CD4-positive, alpha-beta memory T cell (primary cell): ENCODE results near the gene RAD21L1. TPM values are rescaled to one million over a fixed set of nuclear protein-coding genes. Genes with fewer than 3 reads are reported as not detected.
A peak's percentile ranks its signal among the peaks of the same experiment; 100 is the strongest.

Experiments used
- CTCF ChIA-PET: fragments of 350-600 bp; sonication (Branson Sonifier 250); formaldehyde crosslinking; loops from one replicate; lab custom pipeline; 2021; ENCODE audit warnings: inconsistent platforms; ENCODE audit not compliant: partially characterized antibody; lab: Charles Lee
- POLR2A ChIA-PET: fragments of 350-600 bp; sonication (Branson Sonifier 250); formaldehyde crosslinking; loops from one replicate; lab custom pipeline; 2021; ENCODE audit not compliant: partially characterized antibody; lab: Charles Lee
- DNase-seq, 5 donors: peaks; one replicate each; pipeline versions ENCODE4 v3.0.0 to v3.0.0-alpha.2; 2020 to 2022; ENCODE audit warnings: mixed read lengths in 1 of 5
- H3K27ac ChIP-seq: one replicate; pipeline ENCODE4 v1.7.0; 2013; ENCODE audit warnings: low read depth, low read length
- H3K27me3 ChIP-seq: 2 replicates; pipeline ENCODE4 v1.7.0; 2013; ENCODE audit warnings: mild to moderate bottlenecking, low read length, moderate library complexity; ENCODE audit not compliant: insufficient read depth
- H3K36me3 ChIP-seq: 2 replicates; pipeline ENCODE4 v1.7.0; 2013; ENCODE audit warnings: mild to moderate bottlenecking, low read length, moderate library complexity; ENCODE audit not compliant: insufficient read depth
- H3K4me1 ChIP-seq: 2 replicates; pipeline ENCODE4 v1.7.0; 2013; ENCODE audit warnings: mild to moderate bottlenecking, low read length, moderate library complexity; ENCODE audit not compliant: insufficient read depth
- H3K4me3 ChIP-seq, 2 donors: one replicate each; pipeline ENCODE4 v1.7.0; 2013; ENCODE audit warnings: low read length in 2 of 2, mild to moderate bottlenecking in 1 of 2
- H3K9me3 ChIP-seq, 2 donors: one replicate each; pipeline ENCODE4 v1.7.0; 2013; ENCODE audit warnings: low read length in 2 of 2, control low read depth in 1 of 2; ENCODE audit not compliant: control insufficient read depth in 1 of 2
- H3K27ac Mint-ChIP-seq, 7 donors: one replicate each; pipeline ENCODE4 v1.8.0; 2020 to 2021; ENCODE audit warnings: mixed read lengths in 7 of 7, mild to moderate bottlenecking in 6 of 7, inconsistent platforms in 3 of 7, moderate library complexity in 3 of 7
- H3K27me3 Mint-ChIP-seq, 2 donors: one replicate each; pipeline ENCODE4 v1.8.0; 2020 to 2021; ENCODE audit warnings: mixed read lengths in 2 of 2
- H3K36me3 Mint-ChIP-seq, 2 donors: one replicate each; pipeline ENCODE4 v1.8.0; 2020 to 2021; ENCODE audit warnings: mixed read lengths in 2 of 2, inconsistent platforms in 1 of 2, mild to moderate bottlenecking in 1 of 2
- H3K4me1 Mint-ChIP-seq, 4 donors: one replicate each; pipeline ENCODE4 v1.8.0; 2020 to 2021; ENCODE audit warnings: mixed read lengths in 4 of 4, mild to moderate bottlenecking in 1 of 4
- H3K4me3 Mint-ChIP-seq, 8 donors: one replicate each; pipeline ENCODE4 v1.8.0; 2020 to 2021; ENCODE audit warnings: mixed read lengths in 8 of 8, mild to moderate bottlenecking in 7 of 8, moderate library complexity in 6 of 8, inconsistent platforms in 3 of 8
- H3K9me3 Mint-ChIP-seq, 8 donors: one replicate each; pipeline ENCODE4 v1.8.0; 2020 to 2021; ENCODE audit warnings: mixed read lengths in 8 of 8, mild to moderate bottlenecking in 5 of 8, inconsistent platforms in 3 of 8, moderate library complexity in 1 of 8
- intact Hi-C: fragments of 100-400 bp; cut with micrococcal nuclease; formaldehyde crosslinking; loops from one replicate; pipeline ENCODE4 v1.15.1; 2023
- polyA plus RNA-seq, 2 donors: library from polyadenylated mRNA; unstranded; fragments of 300-500 nt; fragmentation: Illumina TruSeq; gene quantifications; one replicate each; pipeline ENCODE4 v1.2.3, GENCODE V29; 2021
- total RNA-seq, 2 experiments: library from RNA; stranded (reverse); gene quantifications; one replicate each; pipeline ENCODE4 v1.2.3, GENCODE V29; 2021

The RAD21L1 gene
- total and polyA plus RNA-seq, 4 experiments from 2014 or later = 0.78 TPM; not detected in 3

GRCh38 chr20:1283522-1284510 is 58.0 kb downstream of the RAD21L1 start:
- peaks cover 22 to 48% (median 40%) of the 10 kb centered on the region in 4 donors for H3K4me1 Mint-ChIP-seq
- no peaks in the 10 kb centered on the region for H3K9me3 ChIP-seq
- ChIA-PET CTCF (interaction anchor here (1.0 to 1.7 kb wide), 4 partner anchors 9 to 153 kb away, joined by 3 to 6 read pairs (median 4); no protein-coding TSS in a partner anchor), POLR2A (interaction anchor here (0.7 to 1.5 kb wide), 2 partner anchors 11 to 18 kb away, joined by 3 to 5 read pairs; partner anchors contain the start of gene SNPH)
- H3K36me3 ChIP-seq = no peaks in the 10 kb centered on the region
- peaks cover 26% of the 10 kb centered on the region for H3K4me1 ChIP-seq
- H3K27ac ChIP-seq = no peak overlapping the region
- H3K36me3 Mint-ChIP-seq = peaks cover 1 to 7% of the 10 kb centered on the region in 2 donors
- no peaks in the 10 kb centered on the region for H3K27me3 ChIP-seq
- H3K4me3 Mint-ChIP-seq = no peak overlapping the region
- H3K9me3 Mint-ChIP-seq = no peaks in the 10 kb centered on the region
- intact Hi-C loops = no loop called here
- H3K27ac Mint-ChIP-seq = peak overlapping the region in 3 of 7 donors; percentile 8 to 31 (median 17)
- DNase-seq = no peak
- no peak overlapping the region for H3K4me3 ChIP-seq
- no peaks in the 10 kb centered on the region for H3K27me3 Mint-ChIP-seq

DNA sequence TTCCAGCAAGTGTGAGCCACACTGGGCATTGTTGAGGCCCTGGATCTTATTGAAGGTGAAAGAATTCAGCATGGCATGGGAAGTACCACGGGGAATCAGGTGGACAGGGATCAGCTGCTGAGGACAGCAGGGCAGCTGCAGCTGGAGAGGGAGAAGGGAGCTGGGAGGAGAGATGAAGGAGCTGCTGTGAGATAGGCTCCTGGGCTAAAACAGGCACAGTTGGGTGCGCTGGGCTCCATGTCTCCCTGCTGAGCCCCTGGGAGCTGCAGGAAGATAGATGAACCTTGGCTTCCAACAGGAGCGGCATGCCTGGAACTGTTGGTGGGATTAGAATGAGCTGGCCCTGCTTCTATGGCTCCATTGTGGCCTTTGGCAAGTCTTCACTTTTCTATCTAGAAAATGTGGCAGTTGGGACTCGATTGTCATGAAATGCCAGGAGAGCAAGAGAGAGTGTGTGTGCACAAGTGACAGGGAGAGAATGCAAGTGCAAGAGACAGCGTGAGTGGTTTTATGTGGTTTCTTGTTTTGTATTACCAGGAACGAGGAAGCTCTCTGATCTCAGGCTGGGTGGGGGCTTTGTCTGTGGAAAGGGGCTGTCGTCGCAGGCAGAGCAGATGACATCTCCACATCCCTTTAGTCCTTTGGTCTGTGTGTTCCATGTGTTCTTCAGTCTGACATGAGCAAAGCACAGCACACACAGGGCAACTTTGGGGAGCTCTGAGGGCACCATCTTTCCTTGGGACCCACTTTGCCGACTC is 60.6 kb downstream of the RAD21L1 start:
- DNase-seq = peak; percentile 24 to 52 (median 31)
- H3K4me1 Mint-ChIP-seq = peaks cover 24 to 47% (median 38%) of the 10 kb centered on the region in 4 donors
- peak overlapping the region; percentile 9 to 87 (median 61) for H3K4me3 Mint-ChIP-seq
- no peaks in the 10 kb centered on the region for H3K36me3 ChIP-seq
- H3K27ac Mint-ChIP-seq = peak overlapping the region; percentile 28 to 94 (median 89)
- peaks cover 0 to 3% of the 10 kb centered on the region in 2 donors for H3K36me3 Mint-ChIP-seq
- no peaks in the 10 kb centered on the region for H3K9me3 Mint-ChIP-seq
- intact Hi-C loops = loop anchor here (1.0 kb wide), 1 partner anchor 20 kb away; the partner anchor contains the start of gene SNPH
- H3K27me3 Mint-ChIP-seq = no peaks in the 10 kb centered on the region
- H3K27ac ChIP-seq = no peak overlapping the region
- no peaks in the 10 kb centered on the region for H3K27me3 ChIP-seq
- H3K4me3 ChIP-seq = peak overlapping the region in 1 of 2 donors; percentile 33
- no peaks in the 10 kb centered on the region for H3K9me3 ChIP-seq
- CTCF ChIA-PET = interaction anchor here (0.9 kb wide), 1 partner anchor 491 kb away, joined by 3 read pairs; no protein-coding TSS in a partner anchor
- peaks cover 26% of the 10 kb centered on the region for H3K4me1 ChIP-seq
- POLR2A ChIA-PET = interaction anchor here (0.8 to 2.6 kb wide), 4 partner anchors 15 to 39 kb away, joined by 3 to 9 read pairs (median 4); partner anchors contain the start of gene SNPH

GRCh38 chr20:1287306-1287705 is 61.5 kb downstream of the RAD21L1 start:
- Mint-ChIP-seq H3K9me3 (no peaks in the 10 kb centered on the region), H3K36me3 (no peaks in the 10 kb centered on the region), H3K4me1 (peaks cover 24 to 45% (median 39%) of the 10 kb centered on the region in 4 donors), H3K4me3 (peak overlapping the region; percentile 13 to 87 (median 76)), H3K27ac (peak overlapping the region; percentile 28 to 94 (median 89)), H3K27me3 (no peaks in the 10 kb centered on the region)
- CTCF ChIA-PET = interaction anchor here (0.9 kb wide), 1 partner anchor 490 kb away, joined by 3 read pairs; no protein-coding TSS in a partner anchor
- Histone ChIP-seq H3K27me3 (no peaks in the 10 kb centered on the region), H3K4me3 (no peak overlapping the region), H3K9me3 (no peaks in the 10 kb centered on the region), H3K27ac (no peak overlapping the region), H3K4me1 (peaks cover 26% of the 10 kb centered on the region), H3K36me3 (no peaks in the 10 kb centered on the region)
- DNase-seq = no peak
- intact Hi-C loops = no loop called here
- POLR2A ChIA-PET = interaction anchor here (0.8 to 2.6 kb wide), 4 partner anchors 16 to 38 kb away, joined by 3 to 9 read pairs (median 4); partner anchors contain the start of gene SNPH

DNA sequence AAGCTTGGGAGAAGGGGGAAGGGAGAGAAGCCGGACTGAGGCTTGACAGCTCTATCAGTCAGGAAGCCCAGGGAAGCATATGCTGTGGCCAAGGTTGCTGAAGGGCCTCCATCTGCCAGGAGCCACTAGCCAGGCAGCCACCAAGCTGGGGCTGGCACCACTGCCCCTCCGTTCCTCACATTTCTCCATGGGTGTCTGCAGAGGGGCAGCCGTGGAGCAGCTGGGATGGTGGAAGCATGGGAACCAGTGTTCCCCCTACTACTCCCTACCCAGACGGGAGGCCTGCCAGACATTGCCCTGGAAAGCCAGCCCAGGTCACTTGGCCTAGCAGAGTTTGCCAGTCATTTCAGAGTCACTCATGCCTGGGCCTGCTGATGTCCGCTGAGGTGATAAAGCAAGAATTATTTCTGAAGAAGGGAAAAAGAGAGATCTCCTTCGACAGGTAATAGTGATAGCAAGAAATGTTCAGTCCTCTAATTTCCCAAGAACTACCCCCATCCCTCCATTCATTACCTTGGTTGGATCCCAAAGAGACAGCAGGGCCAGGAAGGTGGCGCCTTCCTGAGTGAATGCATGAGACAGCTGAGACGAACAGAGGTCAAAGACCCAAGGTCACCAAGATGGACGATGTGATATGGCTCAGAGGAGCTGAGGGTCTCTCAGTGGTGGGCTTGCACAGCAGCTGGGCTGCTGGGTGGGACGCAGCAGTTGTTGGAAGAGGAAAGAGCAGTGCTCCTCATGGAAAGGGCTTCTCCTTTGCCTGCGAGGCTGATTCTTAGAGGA is 62.1 kb downstream of the RAD21L1 start:
- DNase-seq = no peak
- intact Hi-C loops = no loop called here
- ChIA-PET POLR2A (interaction anchor here (1.6 to 2.6 kb wide), 2 partner anchors 22 to 37 kb away, joined by 6 to 9 read pairs; partner anchors contain the start of gene SNPH), CTCF (interaction anchor here (0.9 kb wide), 1 partner anchor 489 kb away, joined by 3 read pairs; no protein-coding TSS in a partner anchor)
- Histone ChIP-seq H3K4me1 (peaks cover 26% of the 10 kb centered on the region), H3K9me3 (no peaks in the 10 kb centered on the region), H3K27ac (no peak overlapping the region), H3K27me3 (no peaks in the 10 kb centered on the region), H3K4me3 (no peak overlapping the region), H3K36me3 (no peaks in the 10 kb centered on the region)
- no peaks in the 10 kb centered on the region for H3K9me3 Mint-ChIP-seq
- peaks cover 24 to 50% (median 42%) of the 10 kb centered on the region in 4 donors for H3K4me1 Mint-ChIP-seq
- H3K27ac Mint-ChIP-seq = peak overlapping the region in 5 of 7 donors; percentile 19 to 94 (median 73)
- H3K27me3 Mint-ChIP-seq = no peaks in the 10 kb centered on the region
- no peak overlapping the region for H3K4me3 Mint-ChIP-seq
- H3K36me3 Mint-ChIP-seq = no peaks in the 10 kb centered on the region

- H3K27ac Mint-ChIP-seq = peak overlapping the region in 2 of 7 donors; percentile 12 to 24
- no peak for DNase-seq
- H3K4me1 Mint-ChIP-seq = peaks cover 15 to 23% (median 20%) of the 10 kb centered on the region in 4 donors
- Histone ChIP-seq H3K4me3 (no peak overlapping the region), H3K27ac (no peak overlapping the region), H3K4me1 (peaks cover 17% of the 10 kb centered on the region), H3K9me3 (no peaks in the 10 kb centered on the region), H3K27me3 (no peaks in the 10 kb centered on the region), H3K36me3 (no peaks in the 10 kb centered on the region)
- POLR2A ChIA-PET = interaction anchor here (0.8 kb wide), 1 partner anchor 10 kb away, joined by 3 read pairs; no protein-coding TSS in a partner anchor
- no peaks in the 10 kb centered on the region for H3K9me3 Mint-ChIP-seq
- no peak overlapping the region for H3K4me3 Mint-ChIP-seq
- H3K27me3 Mint-ChIP-seq = no peaks in the 10 kb centered on the region
- intact Hi-C loops = no loop called here
- no peaks in the 10 kb centered on the region for H3K36me3 Mint-ChIP-seq
- CTCF ChIA-PET = no interaction called here
Observed at GRCh38 chr20:1291191-1291741, 65.4 kb downstream of the RAD21L1 start.

GRCh38 chr20:1292620-1293019 is 66.8 kb downstream of the RAD21L1 start:
- peak overlapping the region in 3 of 7 donors; percentile 9 to 67 (median 51) for H3K27ac Mint-ChIP-seq
- intact Hi-C loops = no loop called here
- CTCF ChIA-PET = interaction anchor here (1.0 kb wide), 1 partner anchor 145 kb away, joined by 4 read pairs; no protein-coding TSS in a partner anchor

More at GRCh38 chr20:1292620-1293019, 66.8 kb downstream of the RAD21L1 start:
- no peak overlapping the region for H3K27ac ChIP-seq
- H3K9me3 ChIP-seq = no peaks in the 10 kb centered on the region
- Mint-ChIP-seq H3K4me3 (no peak overlapping the region), H3K36me3 (peaks cover under 1 to 8% of the 10 kb centered on the region in 2 donors), H3K4me1 (peaks cover 2 to 12% (median 6%) of the 10 kb centered on the region in 4 donors), H3K27me3 (no peaks in the 10 kb centered on the region), H3K9me3 (no peaks in the 10 kb centered on the region)
- peaks cover 4% of the 10 kb centered on the region for H3K4me1 ChIP-seq
- no peaks in the 10 kb centered on the region for H3K27me3 ChIP-seq
- POLR2A ChIA-PET = no interaction called here
- no peak for DNase-seq
- no peaks in the 10 kb centered on the region for H3K36me3 ChIP-seq
- H3K4me3 ChIP-seq = no peak overlapping the region
